Measurements from ENCODE around the gene CABP2. TPM values are rescaled to one million over a fixed set of nuclear protein-coding genes. Genes with fewer than 3 reads are reported as not detected.

CABP2 gene
- total RNA-seq, result not detected in 2 replicates

GRCh38 chr11:67522844-67523555 is at the start of gene CABP2:
Gene CABP2 (minus strand): TSS chr11:67523446. CDS start chr11:67523326, 120 bp downstream.

GRCh38 chr11:67507864-67508485 is 15.3 kb downstream of the CABP2 start, which contains the start of gene CDK2AP2:
Gene CDK2AP2 (minus strand): TSS chr11:67508162. CDS start chr11:67508082, 80 bp downstream.

GRCh38 chr11:67504950-67505581 is 18.2 kb downstream of the CABP2 start, which contains the start of gene PITPNM1:
Gene PITPNM1 (minus strand): TSS chr11:67505363. CDS start chr11:67504180, 1,183 bp downstream.

GRCh38 chr11:67482827-67483798 is 40.1 kb downstream of the CABP2 start, which contains the start of gene AIP:
Gene AIP (plus strand): TSS chr11:67483026. CDS start chr11:67483159, 133 bp downstream.

Other genes with a start within 250 kb of the CABP2 start
- 21.4 and 22.4 TPM in 2 replicates for gene ANKRD13D, start 234.1 kb downstream of the CABP2 start, total RNA-seq
- gene SSH3, start 219.9 kb downstream of the CABP2 start, total RNA-seq, result 7.8 and 9.1 TPM in 2 replicates
- gene POLD4, start 169.9 kb downstream of the CABP2 start, total RNA-seq, result 41.0 and 52.0 TPM in 2 replicates
- gene CLCF1, start 149.8 kb downstream of the CABP2 start, total RNA-seq, result 0.61 and 1.3 TPM in 2 replicates
- 5.2 TPM in 2 replicates for gene RAD9A, start 131.5 kb downstream of the CABP2 start, total RNA-seq
- gene PPP1CA, start 121.6 kb downstream of the CABP2 start, total RNA-seq, result 250 and 273 TPM in 2 replicates
- not detected in 2 replicates for gene TBC1D10C, start 119.4 kb downstream of the CABP2 start, total RNA-seq
- 0.15 and 0.32 TPM in 2 replicates for gene CARNS1, start 107.8 kb downstream of the CABP2 start, total RNA-seq
- gene RPS6KB2, start 95.0 kb downstream of the CABP2 start, total RNA-seq, result 43.2 and 52.9 TPM in 2 replicates
- gene PTPRCAP, start 85.8 kb downstream of the CABP2 start, total RNA-seq, result 0.30 and 0.97 TPM in 2 replicates
- gene CORO1B, start 80.0 kb downstream of the CABP2 start, total RNA-seq, result 132 and 167 TPM in 2 replicates
- gene GPR152, start 70.7 kb downstream of the CABP2 start, total RNA-seq, result not detected in 2 replicates
- 0.65 and 1.4 TPM in 2 replicates for gene CABP4, start 68.1 kb downstream of the CABP2 start, total RNA-seq
- gene TMEM134, start 54.2 kb downstream of the CABP2 start, total RNA-seq, result 22.4 and 33.3 TPM in 2 replicates
- 80.1 and 97.4 TPM in 2 replicates for gene AIP, start 40.4 kb downstream of the CABP2 start, total RNA-seq
- gene PITPNM1, start 18.1 kb downstream of the CABP2 start, total RNA-seq, result 14.3 and 16.9 TPM in 2 replicates
- gene CDK2AP2, start 15.3 kb downstream of the CABP2 start, total RNA-seq, result 12.8 and 23.1 TPM in 2 replicates
- gene GSTP1, start 60.4 kb upstream of the CABP2 start, total RNA-seq, result 647 and 1,635 TPM in 2 replicates
- gene NDUFV1, start 83.5 kb upstream of the CABP2 start, total RNA-seq, result 235 and 247 TPM in 2 replicates
- 12.8 and 19.5 TPM in 2 replicates for gene NUDT8, start 106.5 kb upstream of the CABP2 start, total RNA-seq
- not detected in 2 replicates for gene TBX10, start 116.3 kb upstream of the CABP2 start, total RNA-seq
- not detected in 2 replicates for gene ACY3, start 127.3 kb upstream of the CABP2 start, total RNA-seq
- gene ALDH3B2, start 151.2 kb upstream of the CABP2 start, total RNA-seq, result not detected in 2 replicates

All from epithelial cell of umbilical artery (primary cell).